A673 (cell line): ENCODE results near the gene FPR3. TPM values are rescaled to one million over a fixed set of nuclear protein-coding genes. Genes with fewer than 3 reads are reported as not detected.

Experiments
- BruUV-seq: library from RNA; stranded (reverse); fragments of 400-500 nt; replicated peaks from 2 replicates; lab custom pipeline; 2021; lab: Mats Ljungman, UMichigan
- CTCF ChIA-PET: fragments of 300-600 bp; sonication (Branson Sonifier 250); formaldehyde crosslinking; loops from one replicate; lab custom pipeline; 2022; ENCODE audit warnings: antibody characterized with exemption; lab: Charles Lee
- POLR2A ChIA-PET: fragments of 300-600 bp; sonication (Branson Sonifier 250); formaldehyde crosslinking; loops from one replicate; lab custom pipeline; 2022; ENCODE audit warnings: antibody characterized with exemption; ENCODE audit not compliant: low non-redundant PET; lab: Charles Lee
- DNase-seq: peaks from one replicate; pipeline ENCODE4 v3.0.0-alpha.2; 2015; ENCODE audit warnings: low spot score
- H3K27ac ChIP-seq: fragments of 200-600 bp; sonication (generic); 2 replicates; pipeline ENCODE4 v1.5.1; 2016; ENCODE audit warnings: mixed run types, low read depth, mild to moderate bottlenecking, mixed read lengths, antibody characterized with exemption, low read length; ENCODE audit not compliant: poor library complexity, severe bottlenecking
- H3K27me3 ChIP-seq: fragments of 200-600 bp; sonication (generic); replicated peaks from 2 replicates; pipeline ENCODE4 v1.6.1; 2017; ENCODE audit warnings: mixed run types, low read depth, mild to moderate bottlenecking, mixed read lengths, antibody characterized with exemption, low read length; ENCODE audit not compliant: insufficient read depth, poor library complexity
- H3K36me3 ChIP-seq: fragments of 200-600 bp; sonication (generic); 2 replicates; pipeline ENCODE4 v1.6.1; 2016; ENCODE audit warnings: mixed run types, mild to moderate bottlenecking, mixed read lengths, antibody characterized with exemption, low read length; ENCODE audit not compliant: insufficient read depth, poor library complexity, severe bottlenecking
- H3K4me1 ChIP-seq: fragments of 200-600 bp; sonication (generic); 2 replicates; pipeline ENCODE4 v1.6.1; 2017; ENCODE audit warnings: mixed run types, mild to moderate bottlenecking, mixed read lengths, antibody characterized with exemption, low read length; ENCODE audit not compliant: insufficient read depth, poor library complexity, severe bottlenecking
- H3K4me3 ChIP-seq: fragments of 200-600 bp; sonication (generic); 2 replicates; pipeline ENCODE4 v1.5.1; 2016; ENCODE audit warnings: low read depth, mixed run types, mild to moderate bottlenecking, mixed read lengths, low read length; ENCODE audit not compliant: poor library complexity, severe bottlenecking
- H3K9me3 ChIP-seq: fragments of 200-600 bp; sonication (generic); 2 replicates; pipeline ENCODE4 v1.6.1; 2016; ENCODE audit warnings: mixed run types, low read depth, mild to moderate bottlenecking, mixed read lengths, antibody characterized with exemption, low read length; ENCODE audit not compliant: poor library complexity, severe bottlenecking
- EZH2 ChIP-seq: fragments of 200-600 bp; sonication (generic); IDR thresholded peaks from 2 replicates; pipeline ENCODE4 v1.6.1; 2017; ENCODE audit warnings: borderline replicate concordance, low read depth, mild to moderate bottlenecking, mixed read lengths, antibody characterized with exemption, low read length; ENCODE audit not compliant: poor library complexity, severe bottlenecking
- intact Hi-C: fragments of 100-400 bp; cut with micrococcal nuclease; formaldehyde crosslinking; loops from one replicate; pipeline ENCODE4 v1.10.0; 2022; ENCODE audit not compliant: unreplicated experiment
- total RNA-seq: library from RNA; stranded (reverse); gene quantifications from 2 replicates; pipeline ENCODE4 v1.2.3, GENCODE V29; 2021
- TF ChIP-seq, protein P1 (sequence below): fragments of 300-800, 200-600 bp; sonication (generic); conservative IDR thresholded peaks from 2 replicates; pipeline ENCODE4 v1.5.1; 2017; ENCODE audit warnings: low read depth, mild to moderate bottlenecking, antibody characterized with exemption, low read length, moderate library complexity, mixed read lengths

FPR3 gene
- total RNA-seq, 1 experiment from 2014 or later, result not detected

DNA sequence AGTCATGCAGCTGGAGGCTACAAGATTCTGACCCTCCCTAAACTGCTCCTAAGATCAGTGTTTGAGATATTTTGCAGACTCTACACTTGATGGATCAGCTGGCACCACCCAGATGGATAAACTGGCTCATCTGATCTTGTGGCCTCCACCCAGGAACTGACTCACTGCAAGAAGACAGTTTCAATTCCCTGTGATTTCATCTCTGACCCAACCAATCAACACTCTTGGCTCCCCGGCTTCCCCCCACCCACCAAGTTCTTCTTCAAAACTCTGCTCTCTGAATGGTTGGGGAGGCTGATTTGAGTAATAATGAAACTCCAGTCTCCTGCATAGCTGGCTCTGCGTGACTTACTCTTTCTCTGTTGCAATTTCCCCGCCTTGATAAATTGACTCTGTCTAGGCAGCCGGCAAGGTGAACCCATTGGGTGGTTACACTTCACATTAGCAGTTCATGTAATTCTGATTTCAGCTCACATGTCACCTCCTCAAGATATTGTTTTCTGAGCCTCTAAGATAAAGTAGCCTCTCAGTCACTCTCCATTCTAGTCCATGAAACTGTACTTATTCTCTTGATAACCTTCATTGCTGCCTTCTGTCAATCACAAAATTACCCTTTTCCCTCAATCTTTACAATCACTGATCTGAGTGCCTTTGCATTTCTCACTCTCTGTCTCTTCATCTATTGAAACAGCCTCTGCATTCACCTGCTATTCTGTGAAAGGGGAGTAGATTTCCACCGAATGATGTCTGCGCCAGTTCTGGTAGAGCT lies 9.9 kb upstream of the FPR3 start:
- Histone ChIP-seq H3K4me1 (no peaks in the 10 kb centered on the region), H3K27ac (no peak overlapping the region), H3K27me3 (peaks cover 28% of the 10 kb centered on the region), H3K4me3 (no peak overlapping the region), H3K9me3 (no peaks in the 10 kb centered on the region), H3K36me3 (no peaks in the 10 kb centered on the region)
- intact Hi-C loops, result no loop called here
- BruUV-seq, result no TSS peak
- TF ChIP-seq, protein P1, sequence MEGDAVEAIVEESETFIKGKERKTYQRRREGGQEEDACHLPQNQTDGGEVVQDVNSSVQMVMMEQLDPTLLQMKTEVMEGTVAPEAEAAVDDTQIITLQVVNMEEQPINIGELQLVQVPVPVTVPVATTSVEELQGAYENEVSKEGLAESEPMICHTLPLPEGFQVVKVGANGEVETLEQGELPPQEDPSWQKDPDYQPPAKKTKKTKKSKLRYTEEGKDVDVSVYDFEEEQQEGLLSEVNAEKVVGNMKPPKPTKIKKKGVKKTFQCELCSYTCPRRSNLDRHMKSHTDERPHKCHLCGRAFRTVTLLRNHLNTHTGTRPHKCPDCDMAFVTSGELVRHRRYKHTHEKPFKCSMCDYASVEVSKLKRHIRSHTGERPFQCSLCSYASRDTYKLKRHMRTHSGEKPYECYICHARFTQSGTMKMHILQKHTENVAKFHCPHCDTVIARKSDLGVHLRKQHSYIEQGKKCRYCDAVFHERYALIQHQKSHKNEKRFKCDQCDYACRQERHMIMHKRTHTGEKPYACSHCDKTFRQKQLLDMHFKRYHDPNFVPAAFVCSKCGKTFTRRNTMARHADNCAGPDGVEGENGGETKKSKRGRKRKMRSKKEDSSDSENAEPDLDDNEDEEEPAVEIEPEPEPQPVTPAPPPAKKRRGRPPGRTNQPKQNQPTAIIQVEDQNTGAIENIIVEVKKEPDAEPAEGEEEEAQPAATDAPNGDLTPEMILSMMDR, result no peak
- no peak for TF ChIP-seq EZH2
- ChIA-PET CTCF (interaction anchor here (1.1 kb wide), 1 partner anchor 24 kb away, joined by 3 read pairs; no protein-coding TSS in a partner anchor), POLR2A (no interaction called here)
- DNase-seq, result peak; percentile 56

DNA sequence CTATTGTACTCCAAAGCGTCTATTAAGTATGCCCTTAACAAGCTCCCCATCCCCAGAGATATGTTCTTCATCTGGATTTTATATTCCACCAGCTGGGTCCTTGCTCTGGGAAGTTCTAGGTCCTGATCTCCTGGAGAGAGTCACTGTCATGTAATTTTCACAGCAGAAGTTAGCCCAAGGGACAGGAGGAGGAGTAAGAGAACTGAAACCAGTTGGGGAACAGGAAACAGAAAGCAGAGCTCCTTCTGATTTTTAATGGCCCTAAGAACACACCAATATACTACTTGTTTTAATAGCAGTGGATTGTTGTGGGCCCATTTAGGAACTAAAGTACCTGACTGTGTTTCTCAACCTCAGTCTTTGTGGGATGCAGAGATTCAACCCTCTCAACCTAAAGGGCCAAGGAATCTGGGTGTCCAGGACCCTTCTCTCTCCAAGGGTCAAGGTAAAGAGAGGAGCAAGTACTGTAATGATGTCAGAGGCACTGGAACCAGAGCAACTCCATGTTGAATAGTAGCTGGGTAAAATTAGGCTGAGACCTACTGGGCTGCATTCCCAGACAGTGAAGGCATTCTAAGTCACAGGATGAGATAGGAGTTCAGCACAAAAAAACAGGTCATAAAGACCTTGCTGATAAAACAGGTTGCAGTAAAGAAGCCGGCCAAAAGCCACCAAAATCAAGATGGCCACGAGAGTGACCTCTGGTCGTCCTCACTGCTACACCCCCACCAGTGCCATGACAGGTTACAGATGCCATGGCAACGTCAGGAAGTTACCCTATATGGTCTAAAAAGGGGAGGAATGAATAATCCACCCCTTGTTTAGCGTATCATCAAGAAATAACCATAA lies 8.1 kb upstream of the FPR3 start:
- CTCF ChIA-PET, result no interaction called here
- H3K9me3 ChIP-seq, result no peaks in the 10 kb centered on the region
- H3K27me3 ChIP-seq, result peaks cover 11% of the 10 kb centered on the region
- no peak overlapping the region for H3K4me3 ChIP-seq
- peaks cover 11% of the 10 kb centered on the region for H3K4me1 ChIP-seq
- intact Hi-C loops, result no loop called here
- TF ChIP-seq, protein P1, result no peak
- no peak for TF ChIP-seq EZH2
- POLR2A ChIA-PET, result no interaction called here
- no TSS peak for BruUV-seq
- H3K36me3 ChIP-seq, result no peaks in the 10 kb centered on the region
- no peak overlapping the region for H3K27ac ChIP-seq
- DNase-seq, result no peak

DNA sequence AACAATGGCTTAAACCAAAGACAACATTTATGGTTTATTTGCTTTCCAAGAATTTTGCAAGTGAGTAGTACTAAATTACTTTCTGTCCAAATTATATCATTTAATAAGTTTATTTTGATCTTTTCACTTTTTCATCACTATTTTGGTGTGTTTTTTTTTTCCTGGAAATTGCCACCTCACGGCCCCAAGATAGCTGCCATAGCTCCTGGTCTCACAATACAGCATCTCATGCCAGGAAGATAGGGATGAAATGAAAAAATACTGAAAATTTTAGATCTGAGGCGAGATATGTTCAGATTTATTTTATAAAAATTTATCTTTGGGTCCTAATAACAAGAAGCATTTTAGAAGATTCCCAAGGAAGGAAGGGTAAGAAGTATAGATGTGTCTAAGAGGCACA lies 6.9 kb upstream of the FPR3 start:
- Histone ChIP-seq H3K9me3 (no peaks in the 10 kb centered on the region), H3K27ac (no peak overlapping the region), H3K4me3 (no peak overlapping the region), H3K36me3 (no peaks in the 10 kb centered on the region), H3K27me3 (no peaks in the 10 kb centered on the region), H3K4me1 (peaks cover 11% of the 10 kb centered on the region)
- intact Hi-C loops, result no loop called here
- CTCF ChIA-PET, result no interaction called here
- TF ChIP-seq EZH2, result no peak
- TF ChIP-seq, protein P1, result no peak
- POLR2A ChIA-PET, result no interaction called here
- BruUV-seq, result no TSS peak
- DNase-seq, result no peak
